HepG2 (cell line): ENCODE results near the gene NTN3.

Experiments
- E2F1 ChIP-seq: sonication (generic); formaldehyde crosslinking; IDR thresholded peaks from 2 replicates; pipeline ENCODE4 v1.5.0; 2020; ENCODE audit warnings: missing genetic modification reagents
- UBTF ChIP-seq: sonication (generic); formaldehyde crosslinking; IDR thresholded peaks from 2 replicates; pipeline ENCODE4 v1.4.0; 2020; ENCODE audit warnings: mild to moderate bottlenecking, missing genetic modification reagents
- ZFP1 ChIP-seq: IDR thresholded peaks from 2 replicates; pipeline ENCODE4 v1.6.1; 2016
- ZNF589 ChIP-seq: sonication (generic); formaldehyde crosslinking; conservative IDR thresholded peaks from 2 replicates; pipeline ENCODE4 v1.8.0; 2022; ENCODE audit warnings: mild to moderate bottlenecking, moderate library complexity, missing genetic modification reagents

GRCh38 chr16:2468725-2469398 lies 2.2 kb upstream of the NTN3 start:
- TF ChIP-seq E2F1 (CRISPR knock-in tag) (no peak), ZFP1 (CRISPR knock-in tag) (no peak), ZNF589 (CRISPR knock-in tag) (no peak), UBTF (CRISPR knock-in tag) (no peak; the same call in 1 of the 2 replicates)
